Caki2 (cell line): Measurements from ENCODE around the gene C1orf87. TPM values are rescaled to one million over a fixed set of nuclear protein-coding genes. Genes with fewer than 3 reads are reported as not detected.

Experiments
- DNase-seq: peaks from one replicate; pipeline ENCODE4 v3.0.0-alpha.2; 2015; ENCODE audit warnings: low read depth
- in situ Hi-C: cut with HindIII; loops from 2 replicates; pipeline ENCODE4 v1.10.0; 2016; ENCODE audit warnings: low sequenced_read_pairs, low pct_unique_long_range_greater_than_20kb, mixed read lengths
- total RNA-seq: library from RNA; depleted of rRNA; stranded (reverse); fragments of >200 nt; shearing (Covaris generic); gene quantifications from 2 replicates; pipeline ENCODE4 v1.2.3, GENCODE V29; 2014; ENCODE audit warnings: low replicate concordance

C1orf87 gene
- total RNA-seq, 1 experiment from 2014 or later, result not detected

DNA sequence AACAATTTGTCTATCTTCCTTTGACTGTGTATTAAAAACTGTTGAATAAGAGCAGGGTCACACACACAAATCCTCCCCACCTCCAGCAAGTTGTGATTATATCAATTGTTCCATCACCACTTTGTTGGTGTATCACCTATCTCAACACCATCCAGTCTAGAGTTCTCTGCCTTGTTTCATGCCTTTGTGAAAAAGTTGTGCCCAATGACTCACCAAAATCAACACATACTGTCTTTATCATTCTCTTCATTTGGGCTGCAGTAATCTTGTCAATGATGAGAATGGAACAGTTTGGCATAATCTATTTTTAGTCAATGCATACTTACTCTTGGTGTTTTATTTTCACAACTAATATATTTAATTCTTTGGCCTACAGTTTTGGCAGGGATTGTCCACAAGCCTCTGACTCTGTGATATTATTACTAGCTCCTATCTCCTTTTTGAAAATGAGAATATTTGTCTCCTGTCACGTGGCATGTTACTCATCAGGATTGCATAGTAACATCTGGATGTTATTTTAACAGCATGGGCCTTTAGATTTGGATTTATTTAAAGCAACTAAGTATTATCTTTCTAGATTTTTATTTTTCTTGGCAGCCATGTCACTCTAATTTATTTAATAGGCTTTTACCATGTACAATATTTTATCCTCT lies 5.1 kb downstream of the C1orf87 start:
- DNase-seq, result no peak
- in situ Hi-C loops, result no loop called here

DNA sequence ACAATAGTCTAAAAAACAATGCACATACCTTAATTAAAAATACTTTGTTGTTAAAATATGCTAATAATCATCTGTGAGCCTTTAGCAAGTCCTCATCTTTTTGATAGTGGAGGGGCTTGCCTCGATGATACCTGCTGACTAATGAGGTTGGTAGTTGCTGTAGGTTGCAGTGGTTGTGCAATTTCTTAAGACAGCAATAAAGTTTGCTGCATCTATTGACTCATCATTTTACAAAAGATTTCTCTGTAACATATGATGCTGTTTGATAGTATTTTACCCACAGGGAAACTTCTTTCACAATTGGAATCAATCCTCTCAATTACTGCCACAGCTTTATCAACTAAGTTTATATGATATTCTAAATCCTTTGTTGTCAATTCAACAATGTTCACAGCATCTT lies 7.6 kb downstream of the C1orf87 start:
- no peak for DNase-seq
- in situ Hi-C loops, result no loop called here

DNA sequence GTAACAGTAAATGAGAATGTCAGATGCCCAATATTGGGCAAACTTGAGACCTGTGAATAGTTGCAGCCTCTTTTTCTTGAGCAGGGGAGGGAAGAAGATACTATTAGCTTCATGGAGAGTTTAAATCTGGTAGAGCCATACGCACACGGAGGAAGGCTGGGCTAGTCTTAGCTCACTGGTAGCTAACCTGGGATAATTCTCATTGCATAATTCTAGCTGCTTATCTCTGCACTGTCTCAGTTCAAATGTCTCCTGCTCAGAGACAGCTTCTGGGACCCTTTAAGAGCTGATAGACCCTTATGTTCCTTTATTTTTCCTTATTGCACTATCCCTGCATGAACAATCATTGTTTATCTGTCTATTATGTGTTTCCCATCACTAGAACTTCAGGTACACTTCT lies 8.4 kb downstream of the C1orf87 start:
- in situ Hi-C loops, result no loop called here
- no peak for DNase-seq

DNA sequence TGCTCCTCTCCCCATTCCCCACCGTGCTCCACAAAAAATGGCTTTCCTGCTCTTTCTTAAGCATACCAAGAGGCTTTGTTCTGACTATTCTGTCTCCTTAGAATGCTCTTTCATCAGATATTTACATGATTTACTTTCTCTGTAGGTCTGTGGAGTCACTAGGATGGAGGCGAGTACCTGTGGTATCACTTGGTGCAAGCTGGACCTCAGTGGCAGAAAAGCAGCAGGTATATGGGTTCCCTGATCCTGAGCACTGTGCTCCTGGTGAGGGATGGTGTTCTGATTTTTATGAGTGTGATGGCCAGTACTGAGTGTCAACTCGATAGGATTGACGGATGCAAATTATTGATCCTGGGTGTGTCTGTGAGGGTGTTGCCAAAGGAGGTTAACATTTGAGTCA lies 10.0 kb downstream of the C1orf87 start:
- no peak for DNase-seq

DNA sequence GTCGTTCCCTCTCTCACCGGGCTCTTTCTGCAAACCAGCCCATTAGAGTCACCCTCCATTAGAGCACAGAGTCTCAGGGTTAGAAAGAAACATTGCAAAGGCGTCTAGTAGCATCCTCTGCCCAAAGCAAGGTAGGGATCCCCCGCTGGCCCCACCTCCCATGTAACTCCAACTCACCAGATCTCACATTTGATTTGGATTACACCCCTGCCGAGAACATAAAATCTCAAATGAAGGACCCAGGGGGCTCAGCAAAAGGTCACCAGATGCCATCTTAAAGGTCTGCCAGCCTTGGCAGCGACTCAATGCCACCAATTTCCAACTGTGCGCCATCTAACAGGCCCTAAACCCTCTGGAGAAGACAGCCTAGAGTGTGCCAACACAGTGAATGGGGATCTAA lies 14.1 kb downstream of the C1orf87 start:
- in situ Hi-C loops, result no loop called here
- no peak for DNase-seq

More for the DNA sequence above, 10.0 kb downstream of the C1orf87 start:
- in situ Hi-C loops, result no loop called here

DNA sequence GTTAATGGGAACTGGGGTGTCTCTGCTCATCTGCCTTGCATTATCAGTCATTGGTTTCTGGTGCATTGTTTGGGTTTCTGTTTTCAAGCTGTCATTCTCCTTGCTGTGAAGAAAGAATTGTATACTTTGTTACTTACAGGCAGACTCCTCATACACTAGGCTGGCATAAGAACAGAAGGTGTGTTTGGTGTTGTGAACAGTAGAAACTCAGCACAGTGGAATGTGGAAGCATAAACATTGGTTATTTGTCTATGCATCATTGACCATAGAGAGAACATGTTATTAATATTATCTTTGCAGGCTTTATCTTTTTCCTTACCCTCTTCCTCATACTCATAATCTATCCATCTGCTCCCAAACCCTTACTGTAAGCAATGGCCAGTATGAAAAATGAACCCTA lies 18.2 kb downstream of the C1orf87 start:
- in situ Hi-C loops, result no loop called here
- no peak for DNase-seq

DNA sequence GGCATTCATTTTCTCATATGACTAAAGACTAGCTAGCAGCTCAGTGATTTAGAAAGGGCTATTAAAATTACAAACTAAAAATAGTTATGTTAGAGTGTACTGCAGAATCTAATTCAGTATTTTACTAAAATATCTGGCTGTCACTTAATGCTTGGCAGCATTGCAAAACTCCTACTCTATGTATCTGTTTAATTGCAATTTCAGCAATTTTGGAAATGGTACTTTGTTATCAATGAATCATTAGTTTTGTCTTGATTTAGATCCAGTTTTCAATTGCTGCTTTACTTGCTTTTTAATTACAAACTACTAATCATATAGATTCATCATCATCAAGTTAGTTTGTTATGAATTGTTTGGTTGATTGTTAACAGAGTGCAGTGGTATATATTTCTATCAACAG lies 19.2 kb downstream of the C1orf87 start:
- DNase-seq, result no peak
- in situ Hi-C loops, result no loop called here

DNA sequence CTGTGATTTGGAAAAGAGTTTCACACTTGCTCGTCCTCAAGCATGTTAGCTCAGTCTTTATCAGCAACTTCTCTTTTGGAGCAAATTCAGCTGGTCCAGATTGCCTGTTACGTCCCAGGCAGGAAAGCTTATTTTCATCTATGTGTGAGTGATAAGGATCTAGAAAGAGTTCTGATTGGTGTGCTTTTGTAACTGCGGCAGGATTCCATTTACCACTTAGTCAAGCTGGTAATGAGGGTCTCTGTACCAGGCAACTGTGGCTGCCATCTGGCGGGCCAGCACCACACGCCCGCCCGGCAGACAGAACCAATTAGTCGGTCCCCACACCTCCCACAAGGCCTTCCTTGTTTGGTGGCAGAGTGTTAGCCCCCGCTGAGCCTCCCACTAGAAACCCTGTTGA lies 21.0 kb downstream of the C1orf87 start:
- in situ Hi-C loops, result no loop called here
- DNase-seq, result no peak

DNA sequence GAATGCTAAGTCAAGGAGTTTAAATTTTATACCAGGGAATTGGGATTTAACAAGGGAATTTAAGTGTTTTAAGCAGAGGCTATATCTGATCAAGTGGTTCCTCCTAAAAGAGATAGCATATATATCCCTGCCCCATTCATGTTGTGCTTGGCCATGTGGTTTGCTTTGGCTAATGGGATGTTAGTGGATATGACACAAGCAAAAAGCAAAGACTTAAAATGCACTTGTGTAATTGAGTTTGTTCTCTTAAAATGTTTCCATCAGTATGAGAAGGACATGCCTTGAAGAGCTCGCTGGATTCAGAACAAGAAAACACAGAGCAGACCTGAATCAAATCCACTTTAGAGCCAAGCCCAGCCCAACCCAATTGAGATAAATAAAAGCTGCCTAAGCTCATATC lies 22.4 kb downstream of the C1orf87 start:
- in situ Hi-C loops, result no loop called here
- DNase-seq, result no peak

DNA sequence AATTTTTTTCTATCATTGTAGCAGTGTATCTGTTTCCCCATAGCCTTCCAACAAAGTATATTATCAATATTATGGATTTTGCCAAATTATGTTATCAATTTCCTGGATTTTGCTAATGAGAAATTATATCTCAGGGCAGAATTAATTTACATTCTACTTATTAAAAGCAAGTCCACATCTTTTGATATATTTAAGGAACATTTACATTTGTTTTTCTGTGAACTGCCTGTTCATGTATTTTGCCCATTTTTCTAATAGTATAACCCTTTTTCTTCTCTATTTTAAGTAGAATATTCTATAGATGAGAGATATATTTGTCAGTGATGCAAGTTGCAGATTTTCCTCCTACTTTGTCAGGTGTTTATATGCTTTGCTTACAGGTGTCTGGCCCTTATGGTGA lies 24.4 kb downstream of the C1orf87 start:
- in situ Hi-C loops, result no loop called here
- no peak for DNase-seq

DNA sequence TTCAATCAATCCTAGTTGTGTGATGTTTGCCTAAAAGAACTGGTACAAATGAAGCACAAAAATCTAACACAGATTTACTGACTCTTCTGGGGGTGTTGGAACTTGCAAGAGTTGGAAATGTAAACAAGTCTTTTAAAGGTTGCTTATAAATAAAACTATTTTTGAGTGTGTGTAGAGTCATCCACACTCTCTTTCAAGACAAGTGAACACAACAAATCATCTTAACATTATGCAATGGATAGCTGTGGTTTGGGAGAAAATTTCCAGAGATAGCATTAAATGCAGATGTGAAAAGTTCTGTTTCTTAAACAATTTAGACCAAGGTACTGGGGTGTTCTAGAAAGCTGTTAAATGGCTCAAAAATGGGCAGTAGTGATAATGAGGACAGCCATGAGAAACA lies 28.7 kb downstream of the C1orf87 start:
- in situ Hi-C loops, result no loop called here
- DNase-seq, result no peak

DNA sequence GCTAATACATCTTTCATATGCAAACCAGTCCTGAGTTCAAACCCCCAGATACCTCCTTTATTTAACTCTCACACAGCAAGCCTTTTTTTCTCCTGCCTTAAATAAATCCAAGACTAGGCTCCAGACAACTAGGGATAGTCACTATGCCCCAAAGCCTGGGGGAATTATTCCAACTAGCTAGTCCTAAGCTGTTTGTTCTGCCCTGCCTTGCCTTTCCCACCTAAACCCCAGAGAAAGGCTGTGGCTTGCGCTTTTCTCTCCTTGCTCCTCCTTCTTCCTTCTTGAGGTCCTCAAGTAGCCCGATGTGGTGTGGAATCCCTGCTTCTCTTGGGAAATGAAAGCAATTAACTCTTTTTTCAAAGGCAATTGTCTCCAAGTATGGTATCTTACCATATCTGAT lies 31.8 kb downstream of the C1orf87 start:
- no peak for DNase-seq
- in situ Hi-C loops, result no loop called here

DNA sequence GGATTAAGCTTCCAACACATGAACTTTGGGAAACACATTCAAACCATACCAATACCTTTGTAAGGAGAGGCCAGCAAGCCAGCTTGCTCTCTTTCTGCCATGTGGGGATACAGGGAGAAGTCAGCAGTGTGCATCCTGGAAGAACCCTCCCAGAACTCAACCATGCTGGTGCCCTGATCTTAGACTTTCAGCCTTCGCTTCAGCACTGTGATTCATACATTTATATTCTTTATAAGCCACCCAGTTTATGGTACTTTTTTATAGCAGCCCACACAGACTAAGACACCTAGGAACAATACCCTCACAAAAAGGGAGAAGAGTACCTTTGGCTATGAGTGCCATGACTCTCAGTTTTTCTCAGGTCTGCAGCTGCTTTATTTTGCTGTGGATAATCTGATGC lies 35.9 kb downstream of the C1orf87 start:
- in situ Hi-C loops, result no loop called here
- DNase-seq, result no peak

DNA sequence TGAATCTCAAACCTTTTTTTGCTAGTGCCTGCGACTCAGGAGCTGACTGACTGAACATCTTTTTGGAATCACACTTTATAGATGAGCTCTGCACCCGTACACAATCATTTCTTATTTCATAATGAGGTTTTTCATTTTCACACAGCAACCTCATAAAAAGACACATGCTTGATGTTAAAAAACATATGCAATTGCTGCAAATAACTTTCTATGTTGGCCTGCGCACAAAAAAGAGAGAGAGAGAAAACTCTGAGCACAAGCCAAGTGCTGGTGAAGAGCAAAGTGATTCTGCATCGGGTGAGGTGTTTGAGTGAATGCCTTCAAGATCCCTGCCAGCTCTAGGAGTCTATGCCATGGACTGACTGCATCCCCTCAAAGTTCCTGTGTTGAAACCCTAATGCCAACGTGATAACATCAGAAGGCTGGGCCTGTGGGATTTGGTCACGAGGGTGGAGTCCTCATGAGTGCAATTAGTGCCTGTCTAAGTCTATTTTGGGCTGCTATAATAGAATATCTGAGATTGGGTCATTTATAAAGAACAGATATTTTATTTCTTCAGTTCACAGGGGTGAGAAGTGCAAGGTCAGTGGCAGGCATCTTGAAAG lies 36.6 kb downstream of the C1orf87 start:
- no peak for DNase-seq
- in situ Hi-C loops, result no loop called here

DNA sequence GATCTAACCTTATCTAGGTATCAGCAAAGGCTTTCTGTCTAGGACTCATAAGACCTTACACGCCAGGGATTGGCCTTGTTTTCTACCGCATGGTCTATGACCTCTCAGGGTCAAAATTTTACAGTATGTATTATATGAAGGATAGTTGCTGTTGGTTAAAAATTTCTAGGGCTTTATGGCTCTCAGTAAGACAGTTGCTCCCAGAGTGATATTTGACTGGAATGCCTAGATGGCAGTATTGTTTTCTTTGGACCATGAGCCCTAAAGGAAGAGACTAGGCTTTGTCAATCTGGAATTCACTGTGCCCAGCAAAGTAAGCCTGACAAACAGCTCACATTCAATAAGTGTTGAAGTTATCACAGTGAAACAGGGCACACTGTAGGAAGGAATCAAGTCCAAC lies 37.6 kb downstream of the C1orf87 start:
- in situ Hi-C loops, result no loop called here
- DNase-seq, result no peak

DNA sequence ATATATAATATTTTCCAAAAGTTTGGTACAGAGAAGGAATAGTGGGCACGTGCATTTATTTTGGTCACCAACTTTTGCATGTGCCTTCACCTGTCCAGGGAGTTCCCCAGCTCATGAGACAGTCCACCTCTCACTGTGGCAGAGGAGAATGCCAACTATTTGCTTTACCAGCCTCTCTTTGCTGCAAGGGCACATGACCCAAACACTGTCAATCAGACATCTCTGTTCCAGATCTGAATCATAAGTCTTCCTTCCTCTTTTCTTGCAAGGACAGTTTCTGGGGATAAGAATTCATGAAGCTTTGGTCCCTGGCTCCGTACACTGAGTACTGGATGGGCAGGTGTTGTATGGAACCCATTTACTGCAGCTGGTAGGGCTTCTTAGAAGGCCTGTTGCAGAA lies 38.6 kb downstream of the C1orf87 start:
- no peak for DNase-seq
- in situ Hi-C loops, result no loop called here

DNA sequence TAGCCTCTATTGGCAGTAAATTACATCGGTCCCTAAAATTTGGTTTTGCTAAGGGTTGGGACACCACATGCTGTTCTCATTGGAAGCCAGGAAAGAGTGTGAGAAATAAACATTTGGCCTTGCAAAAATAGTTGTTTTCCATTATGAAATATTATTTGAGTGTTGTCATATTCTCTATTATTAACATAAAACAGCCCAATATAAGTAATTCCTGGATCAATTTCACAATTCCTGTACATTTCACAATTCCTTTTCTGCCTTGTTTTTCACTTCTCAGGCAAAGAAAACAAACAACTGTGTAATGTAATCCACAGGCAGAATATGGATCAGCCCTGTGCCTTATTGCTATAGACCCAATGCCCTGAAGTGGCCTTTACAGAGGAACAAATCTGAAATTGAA lies 40.5 kb downstream of the C1orf87 start:
- DNase-seq, result no peak
- in situ Hi-C loops, result no loop called here

DNA sequence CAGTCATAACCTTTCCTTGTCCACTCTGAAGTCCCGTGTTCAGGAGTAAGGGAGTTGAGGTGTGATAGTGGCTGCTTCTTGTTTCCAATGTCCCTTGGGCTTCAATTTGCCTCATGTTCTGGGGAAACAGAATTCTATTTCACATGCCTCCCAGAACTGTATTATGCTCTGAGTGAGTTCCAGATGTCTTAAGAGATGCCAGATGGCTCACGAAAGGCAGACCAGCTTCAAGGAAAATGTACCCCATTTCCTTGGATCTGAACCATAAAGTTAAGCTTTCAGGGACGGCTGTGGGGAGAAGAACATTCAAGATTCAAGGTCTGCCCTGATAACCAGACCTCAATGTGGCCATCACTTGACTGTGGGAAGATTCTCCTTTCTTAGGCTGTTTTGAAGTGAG lies 42.4 kb downstream of the C1orf87 start:
- no peak for DNase-seq
- in situ Hi-C loops, result no loop called here

DNA sequence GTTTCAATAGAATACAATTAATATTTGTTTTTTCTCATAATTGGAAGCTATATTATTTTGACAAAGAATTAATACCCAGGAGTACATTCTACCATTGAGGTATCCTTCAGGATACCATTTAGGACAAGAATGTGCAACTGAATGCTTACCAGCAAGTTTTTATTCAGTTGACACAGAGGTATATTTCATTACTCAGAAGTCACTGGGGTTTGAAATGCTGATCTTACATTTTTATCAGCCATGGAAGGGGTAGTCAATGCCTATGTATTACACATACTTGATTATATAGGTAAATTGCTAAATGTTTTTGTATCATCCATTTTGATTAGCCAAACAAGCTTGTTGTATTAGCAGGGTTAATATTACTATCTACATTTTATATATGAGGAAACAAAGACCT lies 48.0 kb downstream of the C1orf87 start:
- DNase-seq, result no peak
- in situ Hi-C loops, result no loop called here

DNA sequence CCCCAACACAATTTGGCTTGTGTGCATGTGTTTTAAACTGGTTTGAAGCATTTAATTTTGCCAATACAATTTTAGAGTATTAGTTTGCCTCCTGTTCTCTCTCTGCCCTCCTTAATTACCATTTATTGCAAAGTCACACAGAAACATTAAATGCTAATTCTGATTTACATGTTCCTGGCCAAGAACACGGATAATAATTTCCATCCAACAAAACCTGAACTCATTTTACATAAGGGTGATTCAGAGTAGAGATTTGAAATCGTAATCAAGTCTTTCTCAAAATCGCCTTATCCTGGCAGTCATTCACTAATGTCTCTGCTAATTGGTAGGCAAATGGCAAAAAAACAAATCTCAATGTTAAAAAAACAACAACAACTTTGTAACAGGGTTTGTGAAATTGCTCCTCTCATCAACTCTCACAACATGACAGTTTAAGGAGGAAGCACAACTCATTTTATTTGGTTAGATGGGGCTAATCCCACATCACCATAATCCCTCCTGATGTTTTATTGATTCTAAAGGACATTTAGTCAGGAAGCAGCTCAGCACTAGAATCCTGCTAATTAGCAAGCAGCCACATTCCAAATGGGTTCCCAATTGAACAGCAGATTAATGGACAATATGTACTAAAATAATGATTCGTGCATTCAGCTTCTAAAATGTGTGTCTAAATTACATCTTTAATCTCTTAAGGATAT lies 55.9 kb downstream of the C1orf87 start:
- in situ Hi-C loops, result no loop called here
- no peak for DNase-seq
